ENCODE measurements around the gene ITGA1. TPM values are rescaled to one million over a fixed set of nuclear protein-coding genes. Genes with fewer than 3 reads are reported as not detected.
A peak's percentile ranks its signal among the peaks of the same experiment; 100 is the strongest.

The ITGA1 gene
- total RNA-seq, 1 donor from 2014 or later = 84.4 TPM

DNA sequence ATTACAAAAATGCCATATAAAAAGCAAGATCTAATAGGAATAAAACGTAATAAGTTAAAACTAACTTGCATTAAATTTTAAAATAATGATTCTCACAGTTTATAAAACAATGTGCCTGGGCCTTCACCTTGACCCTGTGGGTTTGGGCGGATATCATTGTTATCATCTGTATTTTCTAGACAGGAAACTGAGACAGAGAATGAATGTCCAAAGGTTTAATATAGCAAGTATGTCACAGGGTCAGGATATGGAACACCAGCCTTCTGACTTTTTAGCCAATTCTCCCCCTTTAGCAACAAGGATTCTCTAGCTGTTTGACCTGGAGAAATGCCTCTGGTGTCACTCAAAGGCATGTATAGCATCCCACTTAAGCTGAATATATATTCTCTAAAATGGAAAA lies 67.2 kb downstream of the ITGA1 start:
- H3K9me3 ChIP-seq = no peaks in the 10 kb centered on the region
- DNase-seq (no peak), ATAC-seq (no peak)
- no peaks in the 10 kb centered on the region for H3K27me3 ChIP-seq (ENCODE audit: low read depth)
- intact Hi-C loops (cut with DNase I) = no loop called here
- H3K36me3 ChIP-seq = no peaks in the 10 kb centered on the region
- no peak overlapping the region for H3K4me3 ChIP-seq
- H3K4me1 ChIP-seq = peaks cover 14% of the 10 kb centered on the region
- H3K27ac ChIP-seq = no peak overlapping the region
- TF ChIP-seq CTCF (IDR thresholded peaks at IDR 0.05) = no peak

GRCh38 chr5:52856564-52856963 lies 68.8 kb downstream of the ITGA1 start:
- intact Hi-C loops (cut with DNase I) = no loop called here
- Histone ChIP-seq H3K4me3 (no peak overlapping the region), H3K27ac (no peak overlapping the region), H3K36me3 (no peaks in the 10 kb centered on the region), H3K4me1 (peaks cover 14% of the 10 kb centered on the region), H3K27me3 (ENCODE audit: low read depth) (no peaks in the 10 kb centered on the region), H3K9me3 (no peaks in the 10 kb centered on the region)
- TF ChIP-seq CTCF (IDR thresholded peaks at IDR 0.05) = no peak
- no peak for DNase-seq
- no peak for ATAC-seq

- no peaks in the 10 kb centered on the region for H3K9me3 ChIP-seq
- TF ChIP-seq CTCF (IDR thresholded peaks at IDR 0.05) = no peak
- peaks cover 17% of the 10 kb centered on the region for H3K4me1 ChIP-seq
- ATAC-seq (no peak), DNase-seq (no peak)
- H3K27me3 ChIP-seq (ENCODE audit: low read depth) = no peaks in the 10 kb centered on the region
- H3K4me3 ChIP-seq = no peak overlapping the region
- H3K27ac ChIP-seq = no peak overlapping the region
- intact Hi-C loops (cut with DNase I) = no loop called here
- no peaks in the 10 kb centered on the region for H3K36me3 ChIP-seq
These were observed 71.9 kb downstream of the ITGA1 start for GRCh38 chr5:52859628-52860027.

- Histone ChIP-seq H3K36me3 (peaks cover 4% of the 10 kb centered on the region), H3K4me3 (no peak overlapping the region), H3K27me3 (ENCODE audit: low read depth) (no peaks in the 10 kb centered on the region), H3K9me3 (no peaks in the 10 kb centered on the region), H3K4me1 (peaks cover 21% of the 10 kb centered on the region), H3K27ac (no peak overlapping the region)
- no peak for ATAC-seq
- intact Hi-C loops (cut with DNase I) = no loop called here
- no peak for DNase-seq
- no peak for TF ChIP-seq CTCF (IDR thresholded peaks at IDR 0.05)
These were observed 73.7 kb downstream of the ITGA1 start for GRCh38 chr5:52861368-52861767.

GRCh38 chr5:52863715-52864290 lies 76.1 kb downstream of the ITGA1 start:
- H3K27me3 ChIP-seq (ENCODE audit: low read depth) = no peaks in the 10 kb centered on the region
- DNase-seq (no peak), ATAC-seq (no peak)
- peaks cover 21% of the 10 kb centered on the region for H3K4me1 ChIP-seq
- no peaks in the 10 kb centered on the region for H3K9me3 ChIP-seq
- no peak overlapping the region for H3K4me3 ChIP-seq
- intact Hi-C loops (cut with DNase I) = no loop called here
- peaks cover 4% of the 10 kb centered on the region for H3K36me3 ChIP-seq
- no peak for TF ChIP-seq CTCF (IDR thresholded peaks at IDR 0.05)
- peak overlapping the region; percentile 7 for H3K27ac ChIP-seq

All from lower lobe of right lung (tissue), 2 donors.